ENCODE data around the gene NDUFB3. TPM values are rescaled to one million over a fixed set of nuclear protein-coding genes. Genes with fewer than 3 reads are reported as not detected.

The NDUFB3 gene
- total RNA-seq, 1 experiment from 2014 or later, result 126 TPM

Other genes with a start within 250 kb of the NDUFB3 start
- 22.9 and 42.9 TPM in 2 replicates for gene CLK1, start 207.3 kb upstream of the NDUFB3 start, total RNA-seq (2014; rRNA removed; shearing (Covaris generic); ENCODE audit: low replicate concordance)
- 56.5 and 155 TPM in 2 replicates for gene PPIL3, start 182.9 kb upstream of the NDUFB3 start, total RNA-seq (2014; rRNA removed; shearing (Covaris generic); ENCODE audit: low replicate concordance)
- gene NIF3L1, start 182.6 kb upstream of the NDUFB3 start, total RNA-seq (2014; rRNA removed; shearing (Covaris generic); ENCODE audit: low replicate concordance), result 47.7 and 50.0 TPM in 2 replicates
- 15.6 and 29.0 TPM in 2 replicates for gene ORC2, start 108.3 kb upstream of the NDUFB3 start, total RNA-seq (2014; rRNA removed; shearing (Covaris generic); ENCODE audit: low replicate concordance)
- 0.62 and 0.86 TPM in 2 replicates for gene HYCC2, start 330 bp upstream of the NDUFB3 start, total RNA-seq (2014; rRNA removed; shearing (Covaris generic); ENCODE audit: low replicate concordance)
- 29.3 and 39.6 TPM in 2 replicates for gene CFLAR, start 44.2 kb downstream of the NDUFB3 start, total RNA-seq (2014; rRNA removed; shearing (Covaris generic); ENCODE audit: low replicate concordance)
- 0.91 and 4.7 TPM in 2 replicates for gene CASP10, start 111.1 kb downstream of the NDUFB3 start, total RNA-seq (2014; rRNA removed; shearing (Covaris generic); ENCODE audit: low replicate concordance)
- gene CASP8, start 188.5 kb downstream of the NDUFB3 start, total RNA-seq (2014; rRNA removed; shearing (Covaris generic); ENCODE audit: low replicate concordance), result 16.3 and 23.7 TPM in 2 replicates

All from MG63 (cell line).